ENCODE measurements around the gene PACSIN2.

- TF ChIP-seq EZH2 (IDR thresholded peaks at IDR 0.05; ENCODE audit: insufficient read depth, poor library complexity, severe bottlenecking) (no peak), EZH2phosphoT487 (IDR thresholded peaks at IDR 0.05; ENCODE audit: insufficient read depth, low read depth) (no peak)
Observed at GRCh38 chr22:42871146-42872050, 143.6 kb downstream of the PACSIN2 start.

Data from GM23248 (cell line).